GM12878 (cell line): ENCODE measurements around the gene RPL10A.

Experiments
- CHD2 ChIP-seq: IDR thresholded peaks from 2 replicates; pipeline ENCODE4 v1.6.1; 2011; ENCODE audit warnings: low read depth, low read length, improper control_type of control experiment, borderline replicate concordance
- CTCF ChIP-seq, 3 experiments: IDR thresholded peaks in 2 of 3; conservative IDR thresholded peaks in 1 of 3; 2 replicates each; pipeline ENCODE4 v1.5.1; 2011; ENCODE audit warnings: low read depth in 3 of 3, low read length in 3 of 3, mild to moderate bottlenecking in 3 of 3, control low read depth in 2 of 3, moderate library complexity in 2 of 3, inconsistent platforms in 1 of 3, mixed read lengths in 1 of 3; ENCODE audit not compliant: control insufficient read depth in 2 of 3, insufficient read depth in 1 of 3; ENCODE audit errors: extremely low read depth in 1 of 3
- EZH2 ChIP-seq: IDR thresholded peaks from 2 replicates; pipeline ENCODE4 v1.6.1; 2012; ENCODE audit warnings: low read depth, mild to moderate bottlenecking, control low read depth, inconsistent platforms, low read length, borderline replicate concordance; ENCODE audit not compliant: control insufficient read depth
- POLR2A ChIP-seq: IDR thresholded peaks from 2 replicates; pipeline ENCODE4 v1.6.1; 2011; ENCODE audit warnings: low read depth, mild to moderate bottlenecking, low read length
- RAD21 ChIP-seq: IDR thresholded peaks from 2 replicates; pipeline ENCODE4 v1.6.1; 2011; ENCODE audit warnings: mild to moderate bottlenecking, low read depth, low read length, moderate library complexity; ENCODE audit not compliant: insufficient read depth
- RELB ChIP-seq: fragments of 450-650 bp; IDR thresholded peaks from 2 replicates; pipeline ENCODE4 v1.6.1; 2017; ENCODE audit warnings: low read depth, mild to moderate bottlenecking, moderate library complexity
- SREBF1 ChIP-seq: IDR thresholded peaks from 2 replicates; pipeline ENCODE4 v1.6.1; 2012; ENCODE audit warnings: mild to moderate bottlenecking, low read length
- YY1 ChIP-seq: IDR thresholded peaks from 2 replicates; pipeline ENCODE4 v1.6.1; 2011; ENCODE audit warnings: low read depth, mild to moderate bottlenecking, low read length

- TF ChIP-seq SREBF1 (no peak), RELB (no peak), RAD21 (no peak), YY1 (no peak), POLR2A (no peak), CHD2 (no peak), CTCF (IDR thresholded peaks at IDR 0.05 in 2 of 3, conservative IDR thresholded peaks at IDR 0.05 in 1 of 3; ENCODE audit: control insufficient read depth in 2 of 3, extremely low read depth in 1 of 3, insufficient read depth in 1 of 3, low read depth in 3 of 3, low read length in 3 of 3) (no peak), EZH2 (no peak)
Observed at GRCh38 chr6:35480176-35480575, 12.0 kb downstream of the RPL10A start.
